Spleen (tissue), 11 donors: ENCODE results near the gene CCDC15. TPM values are rescaled to one million over a fixed set of nuclear protein-coding genes. Genes with fewer than 3 reads are reported as not detected.

ENCODE experiments used
- DNase-seq: peaks from one replicate; pipeline ENCODE4 v3.0.0-alpha.2; 2020
- H3K27ac ChIP-seq, 8 donors: fragments of 200-600 bp; sonication (generic) in 7 of 8; 1 replicate in 4 of 8; 2 replicates in 4 of 8; pipeline versions ENCODE4 v1.5.0 to v1.8.0; 2016 to 2021; ENCODE audit warnings: inconsistent platforms in 4 of 8, mild to moderate bottlenecking in 4 of 8, moderate library complexity in 1 of 8
- H3K27me3 ChIP-seq, 7 donors: fragments of 200-600 bp; sonication (generic) in 6 of 7; replicated peaks in 1 of 7; 1 replicate in 4 of 7; 2 replicates in 3 of 7; pipeline versions ENCODE4 v1.5.0 to v1.8.0; 2016 to 2021; ENCODE audit warnings: inconsistent platforms in 3 of 7, mild to moderate bottlenecking in 1 of 7
- H3K36me3 ChIP-seq, 6 donors: fragments of 200-600 bp; sonication (generic) in 5 of 6; 1 replicate in 4 of 6; 2 replicates in 2 of 6; pipeline versions ENCODE4 v1.5.0 to v1.8.0; 2016 to 2021; ENCODE audit warnings: inconsistent platforms in 2 of 6
- H3K4me1 ChIP-seq, 6 donors: fragments of 200-600 bp; sonication (generic) in 5 of 6; 1 replicate in 3 of 6; 2 replicates in 3 of 6; pipeline versions ENCODE4 v1.5.0 to v1.8.0; 2016 to 2021; ENCODE audit warnings: inconsistent platforms in 3 of 6
- H3K4me3 ChIP-seq, 8 donors: fragments of 200-600 bp; sonication (generic) in 7 of 8; 1 replicate in 4 of 8; 2 replicates in 4 of 8; pipeline versions ENCODE4 v1.5.0 to v1.8.0; 2016 to 2021; ENCODE audit warnings: inconsistent platforms in 4 of 8, mild to moderate bottlenecking in 4 of 8, moderate library complexity in 2 of 8
- H3K9me3 ChIP-seq, 8 donors: fragments of 200-600 bp; sonication (generic) in 7 of 8; 1 replicate in 4 of 8; 2 replicates in 4 of 8; pipeline versions ENCODE4 v1.5.0 to v1.8.0; 2016 to 2021; ENCODE audit warnings: inconsistent platforms in 4 of 8
- CTCF ChIP-seq, 11 experiments: fragments of 200-600 bp in 7 of 11; fragments of 450-650 bp in 4 of 11; sonication (generic) in 4 of 11; IDR thresholded peaks in 8 of 11; conservative IDR thresholded peaks in 3 of 11; 1 replicate in 7 of 11; 2 replicates in 4 of 11; pipeline versions ENCODE4 v1.4.0 to v1.8.0; 2016 to 2021; ENCODE audit warnings: antibody characterized with exemption in 11 of 11, inconsistent platforms in 4 of 11, mild to moderate bottlenecking in 1 of 11
- POLR2A ChIP-seq, 3 donors: fragments of 450-650 bp; IDR thresholded peaks; one replicate each; pipeline ENCODE4 v1.5.1; 2017; ENCODE audit warnings: antibody characterized with exemption in 3 of 3, mild to moderate bottlenecking in 1 of 3
- POLR2AphosphoS5 ChIP-seq, 3 donors: sonication (generic); formaldehyde crosslinking; IDR thresholded peaks; one replicate each; pipeline ENCODE4 v1.5.1; 2017; ENCODE audit warnings: antibody characterized with exemption in 3 of 3
- WGBS, 5 donors: extraction: QIAGEN DNeasy Blood & Tissue Kit in 3 of 5; methylation state at CpG; one replicate each; pipeline versions ENCODE4 v1.1.5 to v1.1.7; 2013 to 2018; 5-methylcytosine and 5-hydroxymethylcytosine counted together
- intact Hi-C: fragments of 100-400 bp; cut with DNase I; formaldehyde crosslinking; loops from one replicate; pipeline ENCODE4 v1.15.0; 2023; ENCODE audit warnings: low total_unique reads
- polyA plus RNA-seq, 3 donors: library from polyadenylated mRNA; stranded (reverse); fragments of 200-250 nt; gene quantifications; one replicate each; pipeline ENCODE4 v1.2.1, GENCODE V29; 2013
- total RNA-seq, 7 donors: library from RNA; depleted of rRNA in 3 of 7; stranded (reverse); fragments of >200 nt in 3 of 7; fragmentation: NEBNext Ultra II Directional in 4 of 7; extraction: Animal tissue kit (Norgen Biotek cat#: 25700) in 4 of 7; gene quantifications; one replicate each; pipeline versions ENCODE4 v1.1.0 to v1.2.1, GENCODE V29; 2016 to 2021
- donor health status: healthy with polysubstance abuse.
- donor health status: DM: no; HTN: no; CAD: no; lungs with moderate emphysema.
- donor health status: DM: no; HTN: no; CAD: no.
- donor health status: Bipolar disorder and iron deficiency.
- donor health status: healthy.
- donor health status: DM: no; HTN: no; CAD: no.
- donor health status: DM: yes; HTN: yes; CAD: no.

The CCDC15 gene
- total and polyA plus RNA-seq, 10 donors, result 0.61 to 3.6 (median 2.2) TPM

- 89 to 92% (median 91%) methylated on average over 2 of the region's 2 CpGs for WGBS, 5 donors
- peaks cover 0 to 52% (median 42%) of the 10 kb centered on the region in 8 donors for H3K9me3 ChIP-seq
- H3K4me3 ChIP-seq, result no peak overlapping the region
- H3K27ac ChIP-seq, result no peak overlapping the region
- TF ChIP-seq POLR2A (IDR thresholded peaks at IDR 0.05) (no peak), POLR2AphosphoS5 (IDR thresholded peaks at IDR 0.05) (no peak), CTCF (IDR thresholded peaks at IDR 0.05 in 8 of 11, conservative IDR thresholded peaks at IDR 0.05 in 3 of 11) (no peak)
- H3K36me3 ChIP-seq, result peaks cover 0 to 15% (median 0%) of the 10 kb centered on the region in 6 donors
- no peak for DNase-seq
- intact Hi-C loops, result no loop called here
- H3K27me3 ChIP-seq, result no peaks in the 10 kb centered on the region
- H3K4me1 ChIP-seq, result no peaks in the 10 kb centered on the region
Measured at GRCh38 chr11:124978316-124978715, 24.3 kb downstream of the CCDC15 start.

- Histone ChIP-seq H3K36me3 (peaks cover 0 to 17% (median 0%) of the 10 kb centered on the region in 6 donors), H3K27me3 (no peaks in the 10 kb centered on the region), H3K4me3 (no peak overlapping the region), H3K27ac (no peak overlapping the region), H3K4me1 (no peaks in the 10 kb centered on the region), H3K9me3 (peaks cover 0 to 54% (median 42%) of the 10 kb centered on the region in 8 donors)
- TF ChIP-seq POLR2A (IDR thresholded peaks at IDR 0.05), result no peak
- no peak for TF ChIP-seq CTCF (IDR thresholded peaks at IDR 0.05 in 8 of 11, conservative IDR thresholded peaks at IDR 0.05 in 3 of 11)
- TF ChIP-seq POLR2AphosphoS5 (IDR thresholded peaks at IDR 0.05), result no peak
- DNase-seq, result no peak
- intact Hi-C loops, result no loop called here
Measured at GRCh38 chr11:124982043-124982442, 28.0 kb downstream of the CCDC15 start.

DNA sequence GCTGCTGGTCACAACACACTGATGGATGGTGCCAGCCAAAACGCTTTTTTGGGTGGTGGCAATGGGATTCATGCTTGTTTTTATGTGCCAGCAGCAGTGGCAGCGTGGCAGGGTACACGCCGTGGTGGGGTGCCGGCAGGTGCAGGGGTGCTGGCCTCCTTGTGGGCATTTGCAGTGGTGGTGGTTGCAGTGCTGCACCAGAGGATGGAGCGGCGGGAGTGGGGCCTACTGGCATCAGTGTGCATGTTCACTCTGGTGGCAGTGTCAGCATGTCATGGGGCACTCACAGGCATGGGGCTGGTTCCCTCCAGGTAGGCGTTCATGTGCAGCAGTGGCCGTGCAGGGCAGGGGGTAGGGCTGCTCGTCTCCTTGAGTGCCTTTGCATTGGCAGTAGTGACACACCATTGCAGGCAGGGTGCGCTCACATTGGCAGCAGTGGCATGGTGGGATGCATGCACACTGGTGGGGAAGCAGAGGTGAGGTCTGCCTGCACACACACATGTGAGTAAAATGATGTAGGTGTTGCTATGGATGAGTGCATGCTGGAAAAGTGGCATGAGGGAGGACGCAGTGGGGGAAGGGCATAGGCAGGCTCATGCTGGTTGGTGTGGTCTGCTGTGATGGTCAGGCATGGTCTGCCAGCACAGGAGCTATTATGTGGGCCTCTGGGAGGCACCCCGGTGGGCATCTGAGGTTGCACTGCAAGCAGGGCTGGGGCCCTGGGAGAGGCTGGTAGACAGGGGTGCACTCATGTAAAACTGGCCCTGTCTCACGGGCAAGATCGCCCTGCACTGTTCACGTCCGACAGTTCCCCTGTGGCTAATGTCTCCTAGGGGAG, 29.9 kb downstream of the CCDC15 start:
- Histone ChIP-seq H3K27ac (no peak overlapping the region), H3K36me3 (peaks cover 0 to 34% (median 0%) of the 10 kb centered on the region in 6 donors), H3K9me3 (peaks cover 0 to 47% (median 38%) of the 10 kb centered on the region in 8 donors), H3K4me1 (no peaks in the 10 kb centered on the region), H3K4me3 (no peak overlapping the region), H3K27me3 (no peaks in the 10 kb centered on the region)
- WGBS, 5 donors, result 93 to 96% (median 96%) methylated on average over 14 to 17 of the region's 17 CpGs
- DNase-seq, result no peak
- intact Hi-C loops, result no loop called here
- TF ChIP-seq CTCF (IDR thresholded peaks at IDR 0.05 in 8 of 11, conservative IDR thresholded peaks at IDR 0.05 in 3 of 11), result no peak
- TF ChIP-seq POLR2AphosphoS5 (IDR thresholded peaks at IDR 0.05), result no peak

- TF ChIP-seq CTCF (IDR thresholded peaks at IDR 0.05 in 8 of 11, conservative IDR thresholded peaks at IDR 0.05 in 3 of 11) (no peak), POLR2A (IDR thresholded peaks at IDR 0.05) (no peak), POLR2AphosphoS5 (IDR thresholded peaks at IDR 0.05) (no peak)
- H3K9me3 ChIP-seq, result peaks cover 0 to 41% (median 32%) of the 10 kb centered on the region in 8 donors
- no peak overlapping the region for H3K4me3 ChIP-seq
- DNase-seq, result no peak
- WGBS, 5 donors, result 93 to 95% (median 95%) methylated on average over 3 of the region's 3 CpGs
- no peaks in the 10 kb centered on the region for H3K27me3 ChIP-seq
- peaks cover 0 to 34% (median 0%) of the 10 kb centered on the region in 6 donors for H3K36me3 ChIP-seq
- H3K4me1 ChIP-seq, result no peaks in the 10 kb centered on the region
- intact Hi-C loops, result no loop called here
- no peak overlapping the region for H3K27ac ChIP-seq
Measured at GRCh38 chr11:124984512-124984854, 30.5 kb downstream of the CCDC15 start.
